Nephron (organoid): Measurements from ENCODE around the gene EEF1AKMT3.

Experiments
- H3K27ac Mint-ChIP-seq, 3 experiments: 2 replicates each; pipeline ENCODE4 v1.8.0; 2020; ENCODE audit warnings: mixed read lengths in 3 of 3, mild to moderate bottlenecking in 2 of 3, moderate library complexity in 1 of 3
- H3K27me3 Mint-ChIP-seq: 2 replicates; pipeline ENCODE4 v1.8.0; 2021; ENCODE audit warnings: low read depth, mild to moderate bottlenecking, moderate library complexity, mixed read lengths
- H3K36me3 Mint-ChIP-seq: 2 replicates; pipeline ENCODE4 v1.8.0; 2020; ENCODE audit warnings: low read depth, mixed read lengths
- H3K4me1 Mint-ChIP-seq: 2 replicates; pipeline ENCODE4 v1.8.0; 2020; ENCODE audit warnings: mixed read lengths
- H3K4me3 Mint-ChIP-seq, 3 experiments: 2 replicates each; pipeline ENCODE4 v1.8.0; 2020; ENCODE audit warnings: mild to moderate bottlenecking in 3 of 3, mixed read lengths in 3 of 3, moderate library complexity in 2 of 3
- H3K9me3 Mint-ChIP-seq: 2 replicates; pipeline ENCODE4 v1.8.0; 2020; ENCODE audit warnings: mixed read lengths
- CTCF ChIP-seq, 3 experiments: fragments of 200-600 bp; sonication (generic); IDR thresholded peaks; one replicate each; pipeline ENCODE4 v1.5.0; 2021; ENCODE audit warnings: antibody characterized with exemption in 3 of 3; ENCODE audit not compliant: unreplicated experiment in 3 of 3

EEF1AKMT3 gene

GRCh38 chr12:57803319-57803893 is 31.0 kb downstream of the EEF1AKMT3 start:
- no peaks in the 10 kb centered on the region for H3K9me3 Mint-ChIP-seq
- no peaks in the 10 kb centered on the region for H3K4me1 Mint-ChIP-seq
- H3K27me3 Mint-ChIP-seq = no peaks in the 10 kb centered on the region
- TF ChIP-seq CTCF (IDR thresholded peaks at IDR 0.05; ENCODE audit: unreplicated experiment in 3 of 3) = peak; percentile 65 to 74 (median 71)
- no peak overlapping the region for H3K4me3 Mint-ChIP-seq
- peaks cover 45% of the 10 kb centered on the region for H3K36me3 Mint-ChIP-seq
- H3K27ac Mint-ChIP-seq = no peak overlapping the region

- no peaks in the 10 kb centered on the region for H3K4me1 Mint-ChIP-seq
- peaks cover 39% of the 10 kb centered on the region for H3K36me3 Mint-ChIP-seq
- H3K27ac Mint-ChIP-seq = no peak overlapping the region
- TF ChIP-seq CTCF (IDR thresholded peaks at IDR 0.05; ENCODE audit: unreplicated experiment in 3 of 3) = no peak
- no peak overlapping the region for H3K4me3 Mint-ChIP-seq
- H3K9me3 Mint-ChIP-seq = no peaks in the 10 kb centered on the region
- no peaks in the 10 kb centered on the region for H3K27me3 Mint-ChIP-seq
Measured at GRCh38 chr12:57806677-57807076, 34.3 kb downstream of the EEF1AKMT3 start.

GRCh38 chr12:57807285-57807684 is 34.9 kb downstream of the EEF1AKMT3 start:
- Mint-ChIP-seq H3K4me1 (no peaks in the 10 kb centered on the region), H3K36me3 (peaks cover 36% of the 10 kb centered on the region), H3K27me3 (no peaks in the 10 kb centered on the region), H3K9me3 (no peaks in the 10 kb centered on the region), H3K4me3 (no peak overlapping the region), H3K27ac (no peak overlapping the region)
- no peak for TF ChIP-seq CTCF (IDR thresholded peaks at IDR 0.05; ENCODE audit: unreplicated experiment in 3 of 3)

- TF ChIP-seq CTCF (IDR thresholded peaks at IDR 0.05; ENCODE audit: unreplicated experiment in 3 of 3) = no peak
- no peaks in the 10 kb centered on the region for H3K4me1 Mint-ChIP-seq
- H3K9me3 Mint-ChIP-seq = no peaks in the 10 kb centered on the region
- H3K36me3 Mint-ChIP-seq = peaks cover 34% of the 10 kb centered on the region
- H3K4me3 Mint-ChIP-seq = no peak overlapping the region
- no peaks in the 10 kb centered on the region for H3K27me3 Mint-ChIP-seq
- no peak overlapping the region for H3K27ac Mint-ChIP-seq
Measured at GRCh38 chr12:57808351-57808750, 35.9 kb downstream of the EEF1AKMT3 start.

- Mint-ChIP-seq H3K27me3 (no peaks in the 10 kb centered on the region), H3K4me1 (peaks cover 3% of the 10 kb centered on the region), H3K27ac (no peak overlapping the region), H3K36me3 (peaks cover 34% of the 10 kb centered on the region), H3K9me3 (no peaks in the 10 kb centered on the region), H3K4me3 (no peak overlapping the region)
- TF ChIP-seq CTCF (IDR thresholded peaks at IDR 0.05; ENCODE audit: unreplicated experiment in 3 of 3) = no peak
Measured at GRCh38 chr12:57809425-57809824, 37.0 kb downstream of the EEF1AKMT3 start.

- H3K4me1 Mint-ChIP-seq = peaks cover 8% of the 10 kb centered on the region
- no peak for TF ChIP-seq CTCF (IDR thresholded peaks at IDR 0.05; ENCODE audit: unreplicated experiment in 3 of 3)
- no peak overlapping the region for H3K27ac Mint-ChIP-seq
- no peaks in the 10 kb centered on the region for H3K9me3 Mint-ChIP-seq
- no peak overlapping the region for H3K4me3 Mint-ChIP-seq
- H3K36me3 Mint-ChIP-seq = peaks cover 34% of the 10 kb centered on the region
- H3K27me3 Mint-ChIP-seq = no peaks in the 10 kb centered on the region
Measured at GRCh38 chr12:57810450-57810849, 38.0 kb downstream of the EEF1AKMT3 start.
